ENCODE measurements around the gene NSUN2.

DNA sequence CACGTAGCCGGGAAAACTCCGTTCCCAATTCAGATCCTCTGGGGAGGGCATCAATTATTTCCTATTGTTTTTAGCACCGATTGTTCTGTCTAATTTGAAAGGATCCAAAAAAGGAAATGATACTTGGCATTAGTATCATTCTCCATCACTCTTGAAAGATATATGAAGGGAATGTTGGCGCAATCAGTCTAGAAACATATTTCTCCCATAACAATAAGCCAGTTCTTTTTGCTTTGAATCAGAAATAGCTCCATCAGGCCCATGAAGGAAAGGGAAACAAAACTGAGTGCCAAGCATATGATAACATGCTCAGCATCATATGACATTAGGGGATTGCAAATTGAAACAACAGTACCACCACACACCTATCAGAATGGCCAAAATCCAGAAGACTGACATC is 40.2 kb upstream of the NSUN2 start:
- no peak for TF ChIP-seq POLR2A (IDR thresholded peaks at IDR 0.05)
- TF ChIP-seq, protein P1, sequence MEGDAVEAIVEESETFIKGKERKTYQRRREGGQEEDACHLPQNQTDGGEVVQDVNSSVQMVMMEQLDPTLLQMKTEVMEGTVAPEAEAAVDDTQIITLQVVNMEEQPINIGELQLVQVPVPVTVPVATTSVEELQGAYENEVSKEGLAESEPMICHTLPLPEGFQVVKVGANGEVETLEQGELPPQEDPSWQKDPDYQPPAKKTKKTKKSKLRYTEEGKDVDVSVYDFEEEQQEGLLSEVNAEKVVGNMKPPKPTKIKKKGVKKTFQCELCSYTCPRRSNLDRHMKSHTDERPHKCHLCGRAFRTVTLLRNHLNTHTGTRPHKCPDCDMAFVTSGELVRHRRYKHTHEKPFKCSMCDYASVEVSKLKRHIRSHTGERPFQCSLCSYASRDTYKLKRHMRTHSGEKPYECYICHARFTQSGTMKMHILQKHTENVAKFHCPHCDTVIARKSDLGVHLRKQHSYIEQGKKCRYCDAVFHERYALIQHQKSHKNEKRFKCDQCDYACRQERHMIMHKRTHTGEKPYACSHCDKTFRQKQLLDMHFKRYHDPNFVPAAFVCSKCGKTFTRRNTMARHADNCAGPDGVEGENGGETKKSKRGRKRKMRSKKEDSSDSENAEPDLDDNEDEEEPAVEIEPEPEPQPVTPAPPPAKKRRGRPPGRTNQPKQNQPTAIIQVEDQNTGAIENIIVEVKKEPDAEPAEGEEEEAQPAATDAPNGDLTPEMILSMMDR (IDR thresholded peaks at IDR 0.05) = no peak
